Hepatocyte (in vitro differentiated cells): ENCODE data around the gene PHACTR3. TPM values are rescaled to one million over a fixed set of nuclear protein-coding genes. Genes with fewer than 3 reads are reported as not detected.

Source experiments
- DNase-seq: peaks from one replicate; pipeline ENCODE4 v3.0.0-alpha.2; 2016; ENCODE audit warnings: low spot score
- H2AFZ ChIP-seq: fragments of 200-600 bp; sonication (generic); 2 replicates; pipeline ENCODE4 v1.6.0; 2016; ENCODE audit warnings: antibody characterized with exemption, mild to moderate bottlenecking
- H3K27ac ChIP-seq: fragments of 200-600 bp; sonication (generic); 2 replicates; pipeline ENCODE4 v1.5.1; 2016; ENCODE audit warnings: mild to moderate bottlenecking
- H3K27me3 ChIP-seq: fragments of 200-600 bp; sonication (generic); 2 replicates; pipeline ENCODE4 v1.6.1; 2016
- H3K36me3 ChIP-seq: fragments of 200-600 bp; sonication (generic); replicated peaks from 2 replicates; pipeline ENCODE4 v1.5.1; 2016; ENCODE audit warnings: low read depth; ENCODE audit not compliant: insufficient read depth
- H3K4me1 ChIP-seq: fragments of 200-600 bp; sonication (generic); 2 replicates; pipeline ENCODE4 v1.5.1; 2016; ENCODE audit warnings: mild to moderate bottlenecking, moderate library complexity; ENCODE audit not compliant: insufficient read depth
- H3K4me2 ChIP-seq: fragments of 200-600 bp; sonication (generic); 2 replicates; pipeline ENCODE4 v1.6.0; 2016
- H3K4me3 ChIP-seq: fragments of 200-600 bp; sonication (generic); 2 replicates; pipeline ENCODE4 v1.5.1; 2016; ENCODE audit warnings: mild to moderate bottlenecking
- H3K79me2 ChIP-seq: fragments of 200-600 bp; sonication (generic); 2 replicates; pipeline ENCODE4 v1.6.0; 2017; ENCODE audit warnings: mild to moderate bottlenecking
- H3K9me2 ChIP-seq: fragments of 200-600 bp; sonication (generic); replicated peaks from 2 replicates; pipeline ENCODE4 v1.6.0; 2017; ENCODE audit warnings: mild to moderate bottlenecking; ENCODE audit not compliant: insufficient read depth
- H3K9me3 ChIP-seq: fragments of 200-600 bp; sonication (generic); 2 replicates; pipeline ENCODE4 v1.5.1; 2016; ENCODE audit warnings: low read depth, mild to moderate bottlenecking
- H4K20me1 ChIP-seq: fragments of 200-600 bp; sonication (generic); 2 replicates; pipeline ENCODE4 v1.6.0; 2016; ENCODE audit warnings: mild to moderate bottlenecking; ENCODE audit not compliant: insufficient read depth, poor library complexity, severe bottlenecking
- EZH2 ChIP-seq: fragments of 200-600 bp; sonication (generic); IDR thresholded peaks from 2 replicates; pipeline ENCODE4 v1.6.1; 2016; ENCODE audit warnings: antibody characterized with exemption, mild to moderate bottlenecking, borderline replicate concordance
- EZH2phosphoT487 ChIP-seq: fragments of 200-600 bp; sonication (generic); IDR thresholded peaks from one replicate; pipeline ENCODE4 v1.6.1; 2018; ENCODE audit warnings: antibody characterized with exemption, mild to moderate bottlenecking, low read depth, moderate library complexity; ENCODE audit not compliant: unreplicated experiment, severe bottlenecking
- WGBS: methylation state at CpG from one replicate; pipeline ENCODE4 v1.1.6; 2016; ENCODE audit warnings: low lambda C conversion rate; ENCODE audit errors: missing lambda C conversion rate; 5-methylcytosine and 5-hydroxymethylcytosine counted together
- polyA plus RNA-seq: library from polyadenylated mRNA; unstranded; fragments of >200 nt; fragmentation: Nextera tagmentation; extraction: Ambion mirVana; gene quantifications from 2 replicates; pipeline ENCODE4 v1.2.1, GENCODE V29; 2016
- total RNA-seq: library from RNA; depleted of rRNA; stranded (reverse); fragments of >200 nt; gene quantifications from 2 replicates; pipeline ENCODE4 v1.2.3, GENCODE V29; 2014
- TF ChIP-seq, protein P1 (sequence below): fragments of 200-600 bp; sonication (generic); IDR thresholded peaks from 2 replicates; pipeline ENCODE4 v1.5.1; 2016; ENCODE audit warnings: antibody characterized with exemption, mild to moderate bottlenecking; ENCODE audit not compliant: poor library complexity

Gene PHACTR3
- total and polyA plus RNA-seq, 2 experiments from 2014 or later: 5.2 to 7.5 TPM

DNA sequence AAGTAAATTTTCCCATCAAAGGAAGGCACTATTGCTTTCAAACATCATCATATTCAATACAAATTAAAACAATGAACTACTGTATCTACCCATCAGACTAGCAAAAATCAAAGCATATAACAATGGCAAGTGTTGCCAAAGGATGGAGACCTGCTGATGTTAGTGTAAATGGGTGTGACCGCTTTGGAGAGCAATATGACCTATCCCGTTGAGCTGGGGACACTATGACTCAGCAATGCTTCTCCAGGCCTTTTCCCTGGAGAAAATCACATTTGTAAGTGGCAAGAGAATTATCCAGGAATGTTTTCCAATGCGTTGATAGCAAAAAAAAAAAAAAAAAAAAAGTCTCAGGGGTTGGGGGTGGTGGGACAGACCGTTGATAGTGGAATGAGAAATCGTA lies 46.1 kb downstream of the PHACTR3 start:
- Histone ChIP-seq H3K4me2 (no peak overlapping the region), H4K20me1 (no peaks in the 10 kb centered on the region), H3K36me3 (no peaks in the 10 kb centered on the region), H3K27ac (no peak overlapping the region), H3K79me2 (no peaks in the 10 kb centered on the region), H3K4me1 (no peaks in the 10 kb centered on the region), H3K27me3 (no peaks in the 10 kb centered on the region), H3K9me2 (no peaks in the 10 kb centered on the region), H3K4me3 (no peak overlapping the region), H2AFZ (no peak overlapping the region), H3K9me3 (no peaks in the 10 kb centered on the region)
- DNase-seq: no peak
- TF ChIP-seq EZH2: no peak
- TF ChIP-seq, protein P1, sequence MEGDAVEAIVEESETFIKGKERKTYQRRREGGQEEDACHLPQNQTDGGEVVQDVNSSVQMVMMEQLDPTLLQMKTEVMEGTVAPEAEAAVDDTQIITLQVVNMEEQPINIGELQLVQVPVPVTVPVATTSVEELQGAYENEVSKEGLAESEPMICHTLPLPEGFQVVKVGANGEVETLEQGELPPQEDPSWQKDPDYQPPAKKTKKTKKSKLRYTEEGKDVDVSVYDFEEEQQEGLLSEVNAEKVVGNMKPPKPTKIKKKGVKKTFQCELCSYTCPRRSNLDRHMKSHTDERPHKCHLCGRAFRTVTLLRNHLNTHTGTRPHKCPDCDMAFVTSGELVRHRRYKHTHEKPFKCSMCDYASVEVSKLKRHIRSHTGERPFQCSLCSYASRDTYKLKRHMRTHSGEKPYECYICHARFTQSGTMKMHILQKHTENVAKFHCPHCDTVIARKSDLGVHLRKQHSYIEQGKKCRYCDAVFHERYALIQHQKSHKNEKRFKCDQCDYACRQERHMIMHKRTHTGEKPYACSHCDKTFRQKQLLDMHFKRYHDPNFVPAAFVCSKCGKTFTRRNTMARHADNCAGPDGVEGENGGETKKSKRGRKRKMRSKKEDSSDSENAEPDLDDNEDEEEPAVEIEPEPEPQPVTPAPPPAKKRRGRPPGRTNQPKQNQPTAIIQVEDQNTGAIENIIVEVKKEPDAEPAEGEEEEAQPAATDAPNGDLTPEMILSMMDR: no peak
- no peak for TF ChIP-seq EZH2phosphoT487
- 55% methylated on average over 5 of the region's 5 CpGs for WGBS

DNA sequence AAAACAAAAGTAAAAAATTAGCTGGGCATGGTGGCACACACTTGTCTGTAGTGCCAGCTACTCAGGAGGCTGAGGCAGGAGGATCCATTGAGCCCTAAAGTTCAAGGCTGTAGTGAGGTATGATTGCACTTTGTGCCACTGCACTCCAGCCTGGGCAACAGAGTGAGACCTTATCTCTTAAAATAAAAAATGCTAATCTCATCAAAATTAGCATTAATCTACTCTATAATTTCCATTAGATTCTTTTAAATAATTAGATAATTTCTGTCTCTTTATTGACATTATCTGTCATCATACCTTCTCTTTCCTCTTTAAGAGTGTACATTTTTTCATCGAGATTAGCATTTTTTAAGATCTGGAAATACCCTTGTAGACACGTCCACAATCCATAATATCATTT lies 48.0 kb downstream of the PHACTR3 start:
- Histone ChIP-seq H3K4me2 (no peak overlapping the region), H3K9me2 (no peaks in the 10 kb centered on the region), H3K27ac (no peak overlapping the region), H3K27me3 (no peaks in the 10 kb centered on the region), H2AFZ (no peak overlapping the region), H4K20me1 (no peaks in the 10 kb centered on the region), H3K4me1 (no peaks in the 10 kb centered on the region), H3K79me2 (no peaks in the 10 kb centered on the region), H3K4me3 (no peak overlapping the region), H3K9me3 (peaks cover 6% of the 10 kb centered on the region), H3K36me3 (no peaks in the 10 kb centered on the region)
- DNase-seq: no peak
- 54% methylated on average over 2 of the region's 2 CpGs for WGBS
- TF ChIP-seq EZH2: no peak
- TF ChIP-seq, protein P1: no peak
- no peak for TF ChIP-seq EZH2phosphoT487

DNA sequence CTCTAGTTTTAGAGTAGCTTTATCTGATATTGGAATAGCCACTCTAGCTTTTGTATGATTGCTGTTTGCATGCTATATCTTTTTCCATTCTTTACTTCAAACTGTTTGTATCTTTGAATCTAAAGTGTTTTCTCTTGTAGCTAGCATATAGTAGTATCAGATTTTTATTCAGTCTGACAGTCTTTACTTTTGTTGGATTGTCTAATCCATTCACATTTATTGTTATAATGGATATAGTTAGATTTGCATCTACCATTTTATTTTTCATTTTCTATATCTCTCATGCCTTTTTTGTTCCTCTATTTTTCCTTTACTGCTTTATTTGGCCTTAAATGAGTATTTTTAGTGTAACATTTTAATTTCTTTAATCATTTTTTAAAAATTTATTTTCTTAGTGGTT lies 52.1 kb downstream of the PHACTR3 start:
- Histone ChIP-seq H3K9me2 (no peaks in the 10 kb centered on the region), H2AFZ (no peak overlapping the region), H3K4me3 (no peak overlapping the region), H3K4me1 (no peaks in the 10 kb centered on the region), H4K20me1 (no peaks in the 10 kb centered on the region), H3K9me3 (peaks cover 10% of the 10 kb centered on the region), H3K36me3 (no peaks in the 10 kb centered on the region), H3K27ac (no peak overlapping the region), H3K4me2 (no peak overlapping the region), H3K27me3 (no peaks in the 10 kb centered on the region), H3K79me2 (no peaks in the 10 kb centered on the region)
- TF ChIP-seq EZH2phosphoT487 (no peak), EZH2 (no peak)
- TF ChIP-seq, protein P1: no peak
- DNase-seq: no peak

DNA sequence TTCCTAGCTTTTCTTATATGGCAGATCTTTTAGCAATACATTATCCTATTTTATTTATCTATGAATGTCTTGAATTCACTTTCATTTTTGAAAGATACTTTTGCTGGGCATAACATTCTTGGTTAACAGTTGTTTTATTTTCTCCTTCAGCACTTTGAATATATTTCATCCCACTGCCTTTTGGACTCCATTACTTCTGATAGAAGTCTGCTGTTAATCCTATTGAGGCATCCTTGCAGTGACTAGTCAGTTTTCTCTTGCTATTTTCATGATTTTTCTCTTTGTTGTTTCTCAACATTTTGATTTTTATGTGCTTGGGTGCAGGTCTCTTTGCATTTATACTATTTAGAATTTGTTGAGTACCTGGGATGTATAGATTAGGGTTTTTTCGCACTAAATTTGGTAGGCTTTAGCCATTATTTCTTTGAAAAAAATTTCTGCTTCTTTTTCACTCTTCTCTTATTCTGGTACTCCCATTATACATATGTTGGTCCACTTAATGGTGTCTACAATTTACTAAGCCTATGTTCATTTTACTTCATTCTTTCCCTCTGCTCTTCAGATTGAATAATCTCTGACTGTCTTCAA lies 53.2 kb downstream of the PHACTR3 start:
- Histone ChIP-seq H3K36me3 (no peaks in the 10 kb centered on the region), H3K4me3 (no peak overlapping the region), H4K20me1 (no peaks in the 10 kb centered on the region), H3K27ac (no peak overlapping the region), H3K9me3 (peaks cover 10% of the 10 kb centered on the region), H2AFZ (no peak overlapping the region), H3K79me2 (no peaks in the 10 kb centered on the region), H3K4me2 (no peak overlapping the region), H3K9me2 (no peaks in the 10 kb centered on the region), H3K4me1 (no peaks in the 10 kb centered on the region), H3K27me3 (no peaks in the 10 kb centered on the region)
- 52% methylated on average over 1 of the region's 1 CpG for WGBS
- DNase-seq: no peak
- TF ChIP-seq EZH2phosphoT487 (no peak), EZH2 (no peak)
